HG03460 (cell line): ENCODE data around the gene SPTBN1.
"Not testable (repeated sequence)": the region's sequence is repeated elsewhere in the genome, so short reads cannot be mapped to it uniquely, and the experiment has no call there.

ENCODE experiments used
- ATAC-seq: cut with Tn5 transposase; IDR thresholded peaks from one replicate; pipeline ENCODE4 v1.9.1; 2021; ENCODE audit not compliant: unreplicated experiment

The SPTBN1 gene

DNA sequence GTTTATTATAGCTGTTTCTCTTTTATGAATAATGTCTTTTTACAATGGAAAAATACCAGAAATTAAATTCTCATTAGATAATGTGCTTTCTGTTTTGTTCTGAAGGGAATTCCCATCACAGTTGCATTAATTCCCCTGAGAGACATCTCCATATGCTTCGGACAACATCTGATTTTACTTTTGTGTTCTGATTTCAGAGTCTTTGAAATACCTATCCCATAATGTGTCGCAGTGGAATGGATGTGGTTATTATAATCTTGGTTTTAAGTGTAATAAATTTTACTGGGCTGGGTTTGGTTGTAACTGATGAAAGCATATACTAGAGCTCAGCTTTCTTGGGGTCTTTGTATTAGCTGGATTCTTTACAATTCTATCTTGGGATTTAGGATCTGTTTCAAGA is 12.5 kb downstream of the SPTBN1 start:
- ATAC-seq = no peak

DNA sequence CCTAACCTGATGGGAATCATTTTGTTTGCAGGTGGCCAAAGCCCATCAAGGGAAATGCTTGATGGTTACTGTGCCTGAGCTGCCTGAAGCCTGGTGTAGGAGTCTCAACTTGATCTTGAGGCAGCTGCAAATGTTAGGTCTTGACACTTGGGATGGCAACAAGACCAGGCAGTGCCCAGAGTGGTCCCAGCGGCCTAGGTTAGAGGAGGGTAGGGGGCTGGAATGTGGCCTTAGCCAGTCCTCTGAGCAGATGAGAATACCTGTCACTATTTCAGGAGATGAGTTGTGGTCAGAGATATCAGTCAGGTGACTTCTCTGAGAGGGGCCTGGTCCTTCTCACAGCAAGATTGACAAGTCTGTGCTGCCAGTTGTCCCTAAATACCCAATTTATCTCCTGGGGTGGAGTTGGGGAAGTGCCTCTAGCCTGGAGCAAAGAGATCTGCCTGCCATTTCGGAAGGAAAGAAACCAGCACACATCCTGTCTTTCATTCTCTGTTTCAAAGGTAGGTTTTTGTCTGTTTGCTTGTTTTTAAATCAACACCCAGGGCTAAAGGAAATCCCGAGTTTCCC is 13.4 kb downstream of the SPTBN1 start:
- no peak for ATAC-seq

DNA sequence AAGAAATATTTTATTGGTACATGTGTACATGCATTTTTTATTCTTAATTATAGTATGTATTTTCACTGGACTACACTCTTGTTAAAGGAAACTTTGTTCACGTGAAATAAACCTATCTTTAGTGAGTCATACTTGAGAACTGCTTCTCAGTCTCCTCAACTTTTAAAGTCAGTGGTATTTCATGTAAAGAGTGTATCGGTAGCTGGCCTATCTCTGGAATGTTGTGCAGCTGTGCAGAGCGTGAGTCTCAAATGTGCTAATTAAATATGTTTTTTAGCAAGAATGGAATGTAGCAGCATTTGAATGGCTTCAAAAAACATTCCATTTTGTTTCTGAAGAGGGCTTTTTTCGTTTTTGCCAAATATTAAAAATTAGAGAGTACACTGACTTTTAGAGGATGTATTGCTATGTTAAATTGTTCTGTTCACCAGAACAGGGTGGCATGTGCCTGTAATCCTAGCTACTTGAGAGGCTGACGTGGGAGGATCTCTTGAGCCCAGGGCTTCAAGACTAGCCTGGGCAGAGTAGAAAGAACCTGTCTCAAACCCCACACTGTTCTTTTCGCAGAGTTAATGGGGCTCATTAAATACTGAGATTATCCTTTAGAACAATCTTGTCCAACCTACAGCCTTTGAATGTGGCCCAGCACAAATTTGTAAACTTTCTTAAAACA is 14.3 kb downstream of the SPTBN1 start:
- ATAC-seq = no peak

DNA sequence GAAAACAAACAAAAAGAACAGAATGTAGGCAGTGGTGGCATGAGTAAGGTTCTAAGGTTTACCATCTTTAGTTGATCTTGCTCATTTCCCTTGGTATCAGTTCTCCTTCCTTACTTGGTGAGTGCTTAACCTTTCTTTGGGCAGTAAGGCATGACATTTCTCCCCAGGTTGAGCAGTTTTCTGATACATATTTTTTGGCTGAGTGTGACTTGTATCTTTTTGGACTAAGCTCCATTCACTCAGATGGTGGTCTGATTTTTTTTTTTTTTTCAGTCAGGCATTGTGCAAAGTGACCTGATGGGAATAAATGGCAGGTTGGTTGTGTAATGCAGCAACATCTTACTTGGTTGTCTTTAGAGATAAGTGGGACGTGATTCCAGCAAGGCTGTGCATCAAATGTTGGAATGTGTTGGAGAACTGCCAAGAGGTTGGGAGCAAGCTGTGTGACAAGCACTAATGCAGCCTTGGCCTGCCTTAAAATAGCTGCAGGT is 15.1 kb downstream of the SPTBN1 start:
- ATAC-seq = peak; percentile 79

- ATAC-seq = no peak
Observed at GRCh38 chr2:54473851-54474250, 17.7 kb downstream of the SPTBN1 start.

DNA sequence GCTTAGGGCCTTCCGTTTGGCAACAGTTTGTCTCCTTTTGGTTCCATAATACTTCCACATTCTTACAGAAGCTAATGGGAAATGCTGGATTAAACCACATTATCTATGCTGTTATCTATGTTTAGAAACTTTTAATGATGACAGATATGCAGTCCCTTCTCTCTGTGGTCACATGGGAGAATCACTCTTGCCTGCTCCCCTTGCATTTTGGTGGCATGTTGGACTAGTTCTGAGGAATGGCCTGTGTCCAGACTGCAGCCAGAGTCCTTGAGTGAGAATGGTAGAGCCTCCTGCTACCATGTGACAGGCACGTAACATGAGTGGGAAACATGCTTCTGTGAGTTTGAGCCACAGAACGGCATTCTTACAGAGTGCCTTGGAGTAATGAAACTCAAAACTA is 19.2 kb downstream of the SPTBN1 start:
- no peak for ATAC-seq

- ATAC-seq = no peak
Observed at GRCh38 chr2:54475919-54476318, 19.8 kb downstream of the SPTBN1 start.

GRCh38 chr2:54476852-54477251 is 20.7 kb downstream of the SPTBN1 start:
- ATAC-seq = no peak

DNA sequence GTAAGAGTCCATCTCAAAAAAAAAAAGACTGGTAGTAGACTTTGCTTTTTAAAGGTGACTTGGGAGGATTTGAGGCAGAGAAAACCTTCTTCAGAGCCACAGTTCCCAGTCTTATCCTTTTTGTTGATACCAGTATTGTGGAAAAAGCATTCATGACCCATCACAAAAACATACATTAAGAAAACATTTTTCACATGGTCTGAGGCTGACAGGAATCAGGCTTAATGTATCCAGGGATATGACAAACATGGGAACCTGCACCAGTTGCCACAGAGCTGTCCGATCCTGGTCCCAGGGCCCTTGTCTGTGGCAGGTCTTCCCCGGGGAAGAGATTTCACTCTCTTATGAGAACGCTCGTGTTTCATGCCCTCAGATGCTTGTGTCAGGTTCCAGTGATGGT is 21.8 kb downstream of the SPTBN1 start:
- ATAC-seq = no peak

GRCh38 chr2:54478899-54479298 is 22.8 kb downstream of the SPTBN1 start:
- no peak for ATAC-seq

- ATAC-seq = no peak
Observed at GRCh38 chr2:54479424-54479823, 23.3 kb downstream of the SPTBN1 start.

DNA sequence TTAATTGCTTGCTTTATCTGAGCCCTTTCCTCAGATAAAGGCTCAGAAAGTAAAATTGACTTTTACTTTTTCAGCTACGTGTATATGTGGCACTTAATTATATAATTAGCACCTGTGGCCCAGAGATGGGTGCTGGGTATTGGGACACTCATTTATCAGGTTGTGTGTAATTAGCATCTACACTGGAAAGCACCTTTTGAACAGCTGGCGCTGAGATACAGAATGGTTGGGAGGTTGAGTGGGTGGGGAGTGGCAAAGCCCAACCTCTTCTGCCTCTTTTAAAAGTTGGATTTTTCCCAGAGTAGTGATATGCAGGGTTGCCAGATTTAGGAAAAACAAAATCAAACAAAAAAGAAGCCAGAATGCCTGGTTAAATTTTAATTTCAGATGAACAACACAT is 23.9 kb downstream of the SPTBN1 start:
- no peak for ATAC-seq

DNA sequence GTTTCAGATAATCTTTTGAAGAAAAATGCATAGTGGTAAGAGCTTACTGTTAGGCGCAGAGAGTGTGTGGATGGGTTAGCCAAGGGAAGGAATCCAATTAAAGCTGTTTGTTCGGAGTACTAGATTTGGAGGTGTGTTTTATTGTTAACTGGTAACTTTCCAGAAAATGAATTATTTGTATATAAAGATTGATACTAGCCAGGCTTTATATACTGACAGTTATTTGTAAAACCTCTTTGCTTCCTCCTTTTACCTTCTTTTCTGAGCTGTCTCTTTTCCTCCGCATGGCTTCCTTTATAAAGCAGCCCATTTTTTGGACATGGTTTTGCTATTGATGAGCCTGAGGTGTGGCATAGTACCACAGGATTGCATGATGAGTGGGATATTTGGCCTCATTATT is 25.6 kb downstream of the SPTBN1 start:
- no peak for ATAC-seq

DNA sequence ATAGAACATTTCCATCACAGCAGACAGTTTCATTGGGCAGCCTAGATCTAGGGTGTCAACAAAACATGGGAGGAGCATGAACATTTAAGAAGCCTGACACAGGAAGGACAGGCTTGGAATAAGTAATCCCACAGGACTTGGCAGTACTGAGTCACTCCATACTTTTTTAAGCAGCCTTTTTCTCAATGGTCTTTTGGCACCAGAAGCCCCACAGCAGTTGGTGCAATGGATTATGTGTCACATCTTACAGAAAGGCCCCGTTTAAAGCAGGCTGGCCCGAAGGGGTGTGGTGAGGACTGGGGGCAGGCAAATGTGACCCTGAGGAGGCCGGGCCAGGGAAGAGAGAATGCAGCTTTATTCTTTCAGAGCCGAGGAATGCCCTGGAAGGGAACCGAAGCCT is 26.6 kb downstream of the SPTBN1 start:
- ATAC-seq = no peak

- ATAC-seq = no peak
Observed at GRCh38 chr2:54483426-54483825, 27.3 kb downstream of the SPTBN1 start.

DNA sequence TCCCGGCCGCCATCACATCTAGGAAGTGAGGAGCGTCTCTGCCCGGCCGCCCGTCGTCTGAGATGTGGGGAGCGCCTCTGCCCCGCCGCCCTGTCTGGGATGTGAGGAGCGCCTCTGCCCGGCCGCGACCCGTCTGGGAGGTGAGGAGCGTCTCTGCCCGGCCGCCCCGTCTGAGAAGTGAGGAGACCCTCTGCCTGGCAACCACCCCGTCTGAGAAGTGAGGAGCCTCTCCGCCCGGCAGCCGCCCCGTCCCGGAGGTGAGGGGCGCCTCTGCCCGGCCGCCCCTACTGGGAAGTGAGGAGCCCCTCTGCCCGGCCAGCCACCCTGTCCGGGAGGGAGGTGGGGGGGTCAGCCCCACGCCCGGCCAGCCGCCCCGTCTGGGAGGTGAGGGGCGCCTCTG is 29.6 kb downstream of the SPTBN1 start:
- not testable (repeated sequence) for ATAC-seq

- ATAC-seq = no peak
Observed at GRCh38 chr2:54486766-54487165, 30.6 kb downstream of the SPTBN1 start.

DNA sequence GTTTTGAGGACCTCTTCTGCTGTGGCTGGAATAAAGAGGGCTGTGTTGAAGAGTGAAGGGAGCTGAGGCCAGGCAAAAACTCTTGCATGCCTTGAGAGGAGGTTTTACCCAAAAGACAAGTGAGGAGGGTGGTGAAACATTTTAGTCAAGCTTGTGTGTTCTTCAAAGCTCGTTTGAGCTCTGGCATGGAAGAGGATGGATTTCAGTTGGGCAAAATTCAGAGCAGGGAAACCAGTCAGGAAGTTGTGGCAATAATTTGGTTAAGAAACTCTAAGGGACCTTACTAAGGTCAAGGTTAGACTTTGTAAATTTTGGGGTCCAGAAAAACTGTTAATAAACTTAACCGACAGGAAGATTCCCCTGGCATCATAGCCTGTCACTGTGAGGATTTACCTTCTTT is 34.7 kb downstream of the SPTBN1 start:
- no peak for ATAC-seq

DNA sequence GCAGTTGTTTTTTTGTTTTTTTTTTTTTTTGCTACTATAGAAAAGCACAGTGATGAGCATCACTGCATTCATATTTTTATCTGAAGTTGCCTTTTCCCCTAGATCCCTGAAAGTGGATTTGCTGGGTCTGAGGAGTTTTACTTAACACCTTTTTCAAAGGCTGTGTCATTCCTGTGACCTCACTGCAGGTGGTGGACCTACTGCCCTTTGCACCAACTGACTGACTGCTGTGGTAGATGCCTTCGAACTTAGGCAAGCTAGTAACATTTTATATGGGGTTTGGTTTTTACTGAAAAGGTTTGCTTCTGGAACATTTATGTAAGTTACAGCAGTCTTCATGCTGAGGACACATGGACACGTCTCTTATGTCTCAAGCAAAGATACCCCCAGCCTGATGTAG is 36.2 kb downstream of the SPTBN1 start:
- no peak for ATAC-seq

DNA sequence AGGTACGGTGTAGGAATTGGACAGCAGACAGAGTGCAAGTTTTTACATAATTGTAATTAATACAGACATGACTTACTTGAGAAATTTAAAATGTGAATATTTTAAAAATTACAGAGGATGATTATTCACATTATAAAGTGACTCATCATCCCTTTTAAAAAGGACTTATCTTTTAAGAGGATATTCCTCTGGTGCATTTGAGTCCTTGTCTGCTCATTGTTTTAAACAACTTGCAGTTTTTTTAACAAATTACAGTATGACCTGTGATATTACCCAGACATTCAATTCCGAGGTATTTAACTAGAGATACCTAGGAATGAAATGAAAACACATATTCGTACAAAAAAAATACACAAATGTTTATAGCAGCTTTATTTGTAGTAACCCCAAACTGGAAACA is 38.0 kb downstream of the SPTBN1 start:
- ATAC-seq = no peak

DNA sequence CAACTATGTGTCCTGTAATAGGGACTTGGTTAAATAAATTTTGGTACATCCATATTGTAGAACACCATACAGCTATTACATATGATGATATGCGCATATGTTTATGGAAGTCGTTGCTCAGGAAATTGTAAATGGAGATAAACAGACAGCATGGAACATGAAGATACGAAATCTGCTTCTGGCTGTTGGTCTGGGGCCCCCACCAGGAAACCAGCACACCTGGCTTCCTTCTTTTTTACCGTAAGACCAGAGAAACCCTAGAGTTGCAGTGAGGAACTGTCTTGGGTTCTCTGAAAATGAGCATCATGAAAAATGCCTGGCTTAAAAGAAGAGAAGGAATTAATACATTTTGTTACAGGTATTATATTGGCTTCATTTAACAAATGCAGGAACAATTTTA is 40.8 kb downstream of the SPTBN1 start:
- no peak for ATAC-seq

DNA sequence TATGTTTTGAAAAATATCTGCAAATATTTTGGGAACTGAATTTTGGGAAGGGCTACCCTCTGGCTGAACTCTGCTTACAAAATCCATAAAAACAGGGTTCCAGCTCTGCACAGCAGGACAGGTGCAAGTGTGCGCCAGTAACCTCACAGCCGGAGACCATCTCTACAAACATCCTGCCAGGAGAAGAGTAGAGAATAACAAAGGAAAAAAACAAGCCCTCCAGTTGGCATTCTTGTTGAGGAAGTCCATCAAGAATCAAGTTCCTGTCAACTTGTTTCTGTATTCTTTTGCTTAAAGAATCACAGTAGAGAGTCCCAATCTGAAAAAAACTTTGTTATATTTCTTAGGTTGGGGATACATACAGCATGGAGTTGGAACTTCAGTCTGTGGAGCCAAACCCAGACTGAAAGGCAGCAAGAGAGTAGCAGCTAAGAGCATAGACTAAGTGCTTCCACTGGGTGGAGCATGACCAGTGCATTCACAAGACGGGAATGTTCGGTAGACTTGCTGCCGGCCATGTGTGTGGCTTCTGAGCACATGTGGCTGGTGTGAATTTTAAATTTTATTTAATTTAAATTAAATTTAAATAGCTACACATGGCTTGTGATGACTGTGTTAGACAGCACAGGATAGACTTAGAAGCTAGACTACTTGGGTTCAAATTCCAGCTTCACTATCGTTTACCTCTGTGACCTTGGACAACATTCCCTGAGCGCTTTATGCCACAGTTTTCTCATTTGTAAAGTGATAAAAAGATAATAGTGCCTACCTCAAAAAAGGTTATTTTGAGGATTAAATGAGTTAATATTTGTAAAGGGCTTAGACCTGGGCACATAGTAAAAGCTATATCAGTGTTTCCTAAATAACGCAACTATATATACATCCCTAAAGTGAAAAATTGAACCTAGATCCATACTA is 41.9 kb downstream of the SPTBN1 start:
- no peak for ATAC-seq
